GM21717 (cell line): ENCODE measurements around the gene PAX3.

Experiments
- ATAC-seq: cut with Tn5 transposase; IDR thresholded peaks from one replicate; pipeline ENCODE4 v1.9.1; 2021; ENCODE audit warnings: mild to moderate bottlenecking, moderate library complexity; ENCODE audit not compliant: unreplicated experiment

Gene PAX3

DNA sequence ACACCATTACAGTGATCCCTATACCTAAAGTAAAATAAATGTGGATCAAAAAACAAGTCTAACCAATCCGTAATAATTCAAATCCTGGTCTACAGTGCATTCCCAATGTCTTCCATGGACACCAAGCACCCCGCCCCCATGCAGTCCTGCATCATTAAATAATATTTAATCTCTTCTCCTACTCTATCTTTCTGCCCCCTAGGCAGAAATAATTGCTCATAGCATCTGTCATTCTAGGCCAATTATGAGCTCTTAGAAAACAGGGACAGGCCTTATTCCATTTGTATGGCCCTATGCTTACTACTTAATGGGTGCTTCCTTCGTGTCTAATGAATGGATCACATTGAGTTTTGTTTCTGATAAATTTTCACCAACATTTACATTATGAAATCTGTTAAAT, 66.4 kb downstream of the PAX3 start:
- no peak for ATAC-seq

DNA sequence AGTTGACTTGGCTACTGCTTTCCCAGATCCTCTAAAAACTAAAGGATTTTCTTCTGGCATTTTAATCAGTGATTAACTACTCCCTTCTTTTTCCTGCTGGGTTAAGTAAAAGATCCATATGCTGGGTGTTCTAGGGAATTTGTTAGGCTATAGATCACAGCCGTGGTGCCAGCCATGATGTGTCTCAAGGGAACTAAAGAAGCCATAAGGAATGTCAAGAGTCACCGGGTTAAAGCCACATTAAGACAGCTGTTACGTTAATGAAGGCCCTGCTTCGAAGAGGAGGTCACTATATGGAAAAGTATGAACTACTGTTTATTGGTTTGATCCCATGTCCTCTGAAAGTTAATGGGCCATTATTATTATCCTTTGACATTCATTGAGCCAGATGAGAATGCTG, 70.7 kb downstream of the PAX3 start:
- no peak for ATAC-seq

DNA sequence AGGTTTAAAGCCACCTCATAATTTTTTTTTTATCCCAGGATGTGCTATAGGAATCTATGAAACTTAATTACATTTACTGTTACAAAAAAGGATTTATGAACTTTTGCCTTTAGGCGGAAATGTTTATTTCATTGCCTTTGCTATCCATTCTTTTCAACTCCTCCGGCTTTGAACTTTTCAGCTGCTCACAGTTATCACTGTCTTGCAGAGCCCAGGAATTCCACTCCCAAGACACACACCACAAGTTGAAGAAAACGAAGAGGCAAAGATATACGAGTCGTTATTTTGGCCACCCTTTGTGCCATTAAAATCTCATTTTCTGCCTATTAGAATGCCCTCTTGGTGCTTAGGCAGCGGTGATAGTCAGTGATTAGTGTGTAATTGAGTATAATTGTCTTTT, 80.0 kb downstream of the PAX3 start:
- no peak for ATAC-seq

DNA sequence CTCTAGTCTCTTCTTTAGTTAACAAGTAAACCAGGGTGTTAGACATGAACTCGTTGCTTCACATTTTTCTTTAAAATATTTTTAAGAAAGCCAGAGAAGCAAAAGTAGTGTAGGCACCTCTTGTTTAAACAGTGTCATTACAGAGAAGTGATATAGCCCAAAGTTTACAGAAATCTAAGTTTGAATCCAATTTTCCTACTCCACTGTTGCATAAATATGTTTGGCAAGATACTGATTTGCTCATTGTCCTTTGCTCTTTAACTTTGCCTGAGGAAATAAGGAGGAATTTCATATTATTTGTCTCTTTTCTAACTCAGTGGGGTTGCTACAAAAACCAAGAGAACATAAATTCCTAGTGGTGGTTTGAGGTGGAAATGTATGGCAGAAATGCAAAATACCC, 81.1 kb downstream of the PAX3 start:
- no peak for ATAC-seq

DNA sequence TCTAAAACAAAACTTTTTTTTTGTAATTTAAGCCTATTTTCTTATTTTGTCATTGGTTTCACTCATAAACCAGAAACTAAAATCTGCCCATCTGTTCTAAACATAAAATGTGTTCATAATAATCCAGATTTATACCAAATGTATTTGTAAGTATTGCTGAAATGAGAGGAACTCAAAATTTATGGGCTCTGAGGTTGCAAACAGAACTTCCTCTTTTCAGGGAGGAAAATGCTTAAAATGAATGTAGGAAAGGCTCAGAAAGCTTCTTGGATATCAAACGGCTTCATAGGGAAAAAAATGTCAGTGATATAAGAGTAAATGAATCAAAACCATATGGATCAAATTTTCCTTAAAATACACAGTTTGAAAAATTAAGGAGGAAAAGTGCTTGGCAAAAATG, 83.9 kb downstream of the PAX3 start:
- ATAC-seq, result no peak

DNA sequence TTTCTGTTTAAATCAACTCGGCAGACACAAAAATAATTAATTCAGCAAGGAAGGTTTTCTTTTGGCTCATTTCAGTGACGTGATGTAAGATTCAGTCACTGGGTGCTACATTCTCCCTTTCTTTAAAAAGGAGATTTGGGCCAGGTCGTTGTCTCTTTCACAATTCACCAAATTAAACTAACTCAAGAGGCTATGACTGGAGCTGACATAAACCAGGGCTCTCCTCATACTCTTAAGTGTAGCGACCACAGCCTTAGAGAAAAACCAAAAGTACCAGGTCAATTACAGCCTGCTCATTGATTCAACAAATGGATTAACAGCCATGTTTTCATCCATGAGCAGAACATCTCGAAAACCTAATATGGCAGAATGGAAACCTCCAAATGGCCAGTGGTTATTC, 85.7 kb downstream of the PAX3 start:
- ATAC-seq, result no peak

DNA sequence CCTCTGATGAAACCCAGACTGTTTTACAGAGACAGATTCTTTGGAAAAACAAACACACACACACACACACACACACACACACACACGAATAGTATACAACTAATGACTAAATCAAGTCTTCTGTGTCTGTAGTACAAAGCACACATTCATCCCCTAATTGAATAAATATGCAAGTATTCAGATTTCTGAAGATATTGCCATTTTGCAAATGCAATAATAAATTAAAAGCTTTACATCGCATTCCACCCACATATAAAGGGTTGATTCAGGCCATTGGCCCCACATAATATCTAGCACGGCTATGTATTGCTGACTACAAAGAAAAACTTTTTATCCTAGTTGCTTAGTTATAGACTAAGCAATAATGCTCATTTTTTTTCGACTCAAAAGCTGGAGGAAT, 86.2 kb downstream of the PAX3 start:
- ATAC-seq, result no peak

DNA sequence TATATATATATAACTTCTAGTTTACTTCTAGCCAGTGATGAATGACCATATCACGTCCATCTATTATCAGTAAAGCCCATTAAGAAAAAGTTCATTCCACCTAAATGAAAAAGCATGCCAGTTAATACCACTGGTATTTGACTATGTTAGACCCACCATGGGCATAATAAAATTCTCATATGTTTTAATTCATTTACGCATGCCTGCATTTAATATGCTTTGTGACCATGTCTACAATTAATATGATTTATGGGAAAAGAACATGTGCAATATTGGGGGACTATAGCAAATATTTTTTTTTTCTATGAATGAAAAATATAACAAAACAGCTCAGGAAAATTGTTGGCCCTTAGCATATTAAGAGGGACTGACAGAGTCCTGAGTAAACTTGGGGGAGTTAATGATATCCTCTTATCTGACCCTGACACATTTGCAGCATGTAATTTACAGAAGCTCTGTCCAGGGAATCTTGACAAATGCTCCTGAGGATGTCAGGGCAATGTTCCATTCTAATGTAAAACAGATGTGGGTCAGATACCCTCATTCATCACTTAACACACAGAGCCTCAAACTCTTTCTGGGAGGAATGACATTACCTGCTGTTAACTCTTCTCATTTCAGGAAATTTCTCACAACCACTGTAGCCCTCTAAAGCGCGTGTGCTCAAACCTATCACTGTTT, 90.6 kb downstream of the PAX3 start:
- no peak for ATAC-seq

DNA sequence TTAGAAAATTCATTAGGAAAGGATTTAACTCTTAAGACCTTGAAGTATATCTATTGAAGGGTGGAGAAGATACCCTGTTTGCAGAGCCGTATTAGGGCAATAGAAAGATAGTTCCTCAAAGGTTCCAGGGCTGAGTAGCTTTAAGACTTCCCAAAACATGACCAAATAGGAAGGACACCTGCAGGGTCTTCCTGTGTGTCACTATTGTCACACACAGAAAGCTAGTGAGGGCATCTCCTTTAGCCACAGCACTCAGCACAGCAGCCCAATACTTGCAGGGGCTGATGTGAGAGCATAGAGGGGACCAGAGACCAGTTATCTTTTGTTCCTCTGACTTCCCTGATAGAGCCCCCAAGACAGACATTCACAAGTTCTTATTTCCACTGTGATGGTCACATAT, 93.7 kb downstream of the PAX3 start:
- no peak for ATAC-seq

DNA sequence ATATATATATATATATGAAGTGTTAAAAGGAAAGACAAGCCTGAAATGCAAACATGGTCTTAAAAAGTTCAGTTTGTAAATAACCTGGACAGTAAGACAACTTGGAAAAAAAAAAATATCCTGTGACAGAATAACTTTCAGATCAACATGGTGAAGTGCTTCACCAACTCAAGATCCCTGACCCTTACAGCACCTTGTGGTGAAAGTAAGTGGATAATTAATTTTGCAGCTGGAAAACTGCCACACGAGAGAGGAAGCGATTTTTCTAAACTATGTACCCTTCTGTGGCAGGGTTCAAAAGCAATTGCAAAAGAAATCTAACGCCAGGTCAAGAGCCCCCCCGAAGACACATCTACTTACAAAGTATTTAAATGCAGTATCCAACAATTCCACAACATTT, 95.8 kb downstream of the PAX3 start:
- ATAC-seq, result no peak

DNA sequence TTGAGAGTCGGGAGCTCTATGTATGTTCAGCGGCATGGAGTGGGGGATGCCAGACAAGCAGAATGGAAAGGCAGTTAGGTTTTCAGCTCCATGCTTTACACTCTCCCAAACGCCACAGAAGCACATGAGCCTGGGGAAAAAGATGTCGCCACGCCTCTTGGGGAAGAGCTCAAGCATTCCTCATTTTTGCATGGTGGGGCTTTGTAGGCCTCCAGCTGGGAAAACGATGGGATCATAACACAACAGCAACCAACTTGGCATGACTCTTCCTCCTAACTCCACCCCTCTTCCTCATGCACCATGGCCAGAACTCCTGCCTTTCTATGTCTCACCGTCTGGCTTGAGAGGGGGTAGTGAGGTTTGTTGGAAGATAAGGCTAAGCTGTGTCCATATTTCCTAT, 102.6 kb downstream of the PAX3 start:
- ATAC-seq, result no peak

DNA sequence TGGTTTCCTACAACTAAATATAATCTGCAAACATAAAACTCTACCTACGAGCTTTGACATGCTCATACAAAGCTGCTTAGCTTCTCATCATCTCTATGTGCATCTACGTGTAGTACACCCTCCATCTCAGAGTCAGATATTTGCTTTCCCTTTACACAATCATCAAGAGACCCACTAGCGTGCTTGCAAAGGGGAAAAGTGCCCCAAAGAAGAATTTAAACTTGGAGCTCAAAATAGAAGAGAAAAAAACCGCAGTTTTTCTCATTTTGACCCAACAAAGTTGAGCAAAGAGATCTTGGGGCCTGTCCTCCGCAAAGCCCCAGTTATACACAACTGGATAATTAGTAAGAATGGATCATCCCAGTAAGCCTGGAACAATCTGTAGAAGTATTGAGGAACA, 104.1 kb downstream of the PAX3 start:
- ATAC-seq, result no peak

DNA sequence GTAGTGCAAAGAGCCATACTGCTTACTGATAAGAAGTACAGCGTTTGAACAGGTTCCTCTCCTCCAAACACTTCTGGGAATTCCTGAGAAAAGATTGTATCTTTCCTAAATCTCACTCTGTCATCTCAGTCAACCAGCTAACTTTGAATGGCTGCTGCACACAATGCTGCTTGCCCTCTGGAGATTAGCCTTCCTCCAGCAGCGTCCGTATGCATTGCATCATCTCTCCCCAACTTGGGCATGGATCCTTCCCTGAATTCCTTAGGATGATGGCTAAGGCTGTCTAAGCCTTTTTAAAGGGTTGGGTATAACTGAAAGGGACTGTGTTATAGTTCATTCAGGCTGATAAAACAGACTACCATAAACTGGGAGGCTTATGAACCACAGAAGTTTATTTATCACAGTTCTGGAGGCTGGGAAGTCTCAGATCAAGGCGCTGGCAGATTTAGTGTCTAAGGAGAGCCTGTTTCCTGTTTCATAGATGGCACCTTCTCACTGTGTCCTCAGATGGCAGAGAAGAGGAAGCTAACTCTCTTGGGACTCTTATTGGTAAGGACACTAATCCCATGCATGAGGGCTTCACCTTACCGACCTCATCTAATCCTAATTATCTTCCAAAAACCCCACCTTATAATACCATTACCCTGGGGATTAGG, 105.3 kb downstream of the PAX3 start:
- no peak for ATAC-seq

DNA sequence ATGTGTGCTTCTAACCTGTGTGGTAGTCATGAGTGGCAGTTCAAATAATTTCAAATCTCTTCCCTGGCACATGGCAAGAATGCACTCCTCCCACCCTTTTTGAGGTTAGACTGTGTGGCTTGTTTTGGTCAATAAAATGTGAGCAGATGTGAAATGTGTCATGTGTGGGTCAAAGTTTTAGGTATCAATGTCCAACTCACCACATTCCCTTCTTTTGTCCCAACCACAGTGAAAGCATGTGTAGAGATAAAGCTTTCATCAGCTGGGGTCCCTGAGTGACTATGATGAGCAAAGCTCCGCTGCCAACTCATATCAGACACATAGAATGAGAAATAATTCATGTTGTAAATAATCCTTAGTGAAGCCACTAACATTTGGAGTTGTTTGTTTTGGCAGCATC, 118.2 kb downstream of the PAX3 start:
- no peak for ATAC-seq

DNA sequence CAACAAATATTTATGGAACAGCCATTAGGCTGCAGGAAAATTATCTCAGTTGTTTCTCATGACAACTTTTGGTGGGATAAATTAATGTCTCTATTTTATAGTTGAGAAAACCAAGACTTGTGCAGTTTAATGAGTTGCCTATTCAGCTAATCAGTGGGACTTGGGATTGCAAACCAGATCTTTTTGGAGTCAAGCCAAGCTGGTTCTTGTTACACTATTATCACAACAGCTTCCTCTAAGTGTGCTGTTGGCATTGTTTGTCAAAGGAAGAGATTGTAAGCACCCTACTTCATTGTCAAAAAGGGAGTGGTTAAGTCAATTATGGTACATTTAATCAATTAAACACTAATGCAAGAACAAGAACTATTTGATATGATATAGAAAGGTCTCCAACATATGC, 119.2 kb downstream of the PAX3 start:
- no peak for ATAC-seq

DNA sequence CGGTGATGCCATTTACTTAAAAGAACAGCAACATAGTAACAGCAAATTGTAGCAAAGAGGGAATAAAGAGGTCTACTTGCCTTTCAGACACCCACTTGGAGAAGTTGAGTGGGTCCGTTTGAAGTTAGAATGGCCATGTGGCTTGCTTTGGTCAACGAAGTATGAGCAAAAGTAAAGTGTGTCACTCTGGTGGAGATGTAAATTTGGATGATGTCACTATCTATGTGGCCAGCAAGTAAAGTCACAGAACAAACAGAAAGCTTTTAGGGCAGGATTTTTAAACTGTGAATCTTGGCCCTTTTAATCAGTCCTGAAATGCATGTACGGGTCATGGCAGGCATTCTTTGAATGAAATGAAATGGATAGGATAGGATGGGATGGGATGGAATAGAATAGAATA, 120.3 kb downstream of the PAX3 start:
- no peak for ATAC-seq

DNA sequence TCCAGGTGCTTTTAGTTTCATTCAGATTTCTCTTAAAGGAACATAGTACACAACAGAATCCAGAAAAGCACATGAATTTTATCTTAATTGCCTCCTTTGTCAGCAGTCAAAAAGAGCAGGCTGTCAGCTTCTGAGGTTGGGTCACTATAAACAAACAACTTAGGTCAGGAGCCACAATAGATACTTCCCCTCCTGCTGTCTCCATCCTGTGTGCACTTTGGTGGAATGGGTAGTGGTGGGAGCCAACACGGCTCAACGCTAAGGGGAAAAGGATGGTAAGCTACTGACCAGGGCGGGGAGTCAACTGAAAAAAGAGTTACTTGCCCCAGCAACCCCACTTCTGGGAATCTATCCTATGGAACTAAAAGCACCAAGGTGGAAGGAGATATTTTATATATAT, 121.9 kb downstream of the PAX3 start:
- ATAC-seq, result no peak

DNA sequence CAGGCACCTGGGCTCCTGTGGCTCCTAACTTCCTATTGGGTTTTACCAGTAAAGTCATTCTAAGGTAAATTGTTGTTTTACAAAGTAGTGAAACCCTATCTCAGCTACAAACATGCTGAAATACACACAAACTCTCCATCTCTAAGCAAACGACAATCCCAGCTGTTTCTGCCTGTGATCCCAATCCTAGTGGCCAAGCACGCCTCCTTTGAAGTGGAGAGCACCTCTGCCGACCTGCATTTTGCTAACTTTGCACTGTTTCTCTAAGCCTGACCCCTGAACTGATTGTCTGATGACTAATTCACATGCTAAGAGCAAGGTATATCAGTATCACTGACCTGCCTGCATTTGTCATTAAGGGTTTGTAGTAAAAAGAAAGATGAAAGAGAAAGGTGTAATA, 124.3 kb downstream of the PAX3 start:
- no peak for ATAC-seq

DNA sequence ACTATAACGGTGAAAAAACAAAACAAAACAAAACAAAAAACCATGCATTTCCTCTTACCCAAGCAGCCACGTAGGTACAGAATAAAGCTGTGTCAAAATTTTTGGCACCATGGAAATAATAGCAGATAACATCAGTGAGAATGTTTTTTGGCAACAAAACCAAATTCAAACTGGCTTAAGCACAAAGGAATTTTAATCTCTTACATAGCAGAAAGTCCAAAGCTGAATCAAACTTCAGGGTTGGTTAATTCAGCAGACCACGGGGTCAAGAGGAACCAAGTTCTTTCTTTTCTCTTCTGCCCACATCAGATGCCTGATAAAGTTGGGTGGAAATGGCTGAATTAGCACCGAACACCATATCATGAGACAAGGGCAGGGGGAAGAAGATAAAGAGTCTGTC, 129.5 kb downstream of the PAX3 start:
- no peak for ATAC-seq

DNA sequence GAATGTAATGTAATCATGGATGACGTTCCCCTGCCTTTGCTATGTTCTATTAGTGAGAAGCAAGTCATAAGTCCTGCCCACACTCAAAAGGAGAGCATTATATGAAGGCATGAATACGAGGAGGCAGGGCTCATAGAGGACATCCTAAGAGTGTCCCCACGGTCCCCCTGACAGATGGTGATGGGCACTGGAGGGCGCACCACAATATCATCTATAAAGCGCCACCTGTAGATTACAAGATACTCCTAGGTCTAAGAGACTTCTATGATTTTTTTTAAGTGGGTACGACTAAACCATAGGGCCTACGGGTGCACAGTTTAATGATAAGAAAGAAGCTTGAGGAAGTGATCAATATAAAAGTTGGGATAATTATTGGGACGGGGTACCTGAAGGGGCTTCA, 131.0 kb downstream of the PAX3 start:
- no peak for ATAC-seq

DNA sequence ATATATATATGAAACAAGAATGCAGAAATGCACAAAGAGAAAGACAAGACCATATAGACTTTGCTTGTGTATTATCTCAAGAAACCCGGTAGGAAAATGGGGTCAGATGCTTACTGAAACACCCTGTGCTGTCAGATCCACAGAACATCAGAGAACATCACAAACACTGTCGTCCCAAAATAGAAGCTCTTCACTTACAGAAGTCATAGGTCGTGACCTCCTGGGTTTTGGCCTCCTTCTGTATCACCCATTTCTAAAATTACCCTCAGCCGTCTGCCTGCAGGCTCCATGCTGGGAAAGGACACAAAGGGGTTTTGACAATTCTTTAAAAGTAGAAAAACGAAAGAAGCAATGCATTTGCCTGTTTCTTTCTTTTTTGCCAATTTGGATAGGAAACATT, 137.9 kb downstream of the PAX3 start:
- ATAC-seq, result no peak

DNA sequence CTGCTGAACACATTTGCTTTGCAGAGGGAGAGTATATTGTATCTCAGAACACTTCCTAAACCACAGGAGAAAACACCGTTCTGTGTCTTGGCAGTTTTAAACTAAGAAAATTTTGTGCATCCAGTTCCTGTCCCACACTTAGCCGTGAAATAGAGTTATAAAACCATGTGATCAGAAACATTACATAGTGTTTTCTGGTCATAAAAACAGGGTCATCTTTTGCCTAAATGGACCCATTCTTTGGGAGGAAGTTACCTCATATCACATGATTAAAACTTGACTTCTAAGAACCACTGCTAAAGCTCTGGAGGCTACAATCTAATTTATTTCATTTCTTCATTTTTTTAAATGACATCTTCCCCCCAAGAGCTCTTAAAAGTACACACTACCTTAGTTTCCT, 138.7 kb downstream of the PAX3 start:
- no peak for ATAC-seq

DNA sequence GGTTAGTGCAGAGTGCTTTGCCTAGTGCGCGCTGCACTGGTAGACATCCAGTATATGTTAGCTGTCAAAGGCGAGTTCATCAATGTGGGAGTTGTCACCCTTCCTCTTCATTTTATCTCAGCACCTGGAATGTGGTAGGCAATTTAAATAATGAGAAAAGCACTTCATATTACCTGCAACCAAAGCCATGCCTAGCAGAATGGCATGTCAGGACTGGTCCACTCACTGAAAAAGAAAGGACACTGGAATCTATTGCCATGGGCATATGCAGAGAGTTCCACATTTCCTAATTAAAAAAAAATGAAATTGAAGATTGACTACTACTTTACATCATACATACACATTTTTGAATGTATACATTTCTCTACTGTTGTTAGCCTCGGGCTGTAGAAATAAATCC, 139.6 kb downstream of the PAX3 start:
- no peak for ATAC-seq
